ENCODE results near the gene PLRG1.

PLRG1 gene

GRCh38 chr4:154542271-154542879 is 7.8 kb downstream of the PLRG1 start:
- H3K4me3 ChIP-seq (ENCODE audit: low read depth, low read length): no peak overlapping the region
- no peak for TF ChIP-seq CTCF (IDR thresholded peaks at IDR 0.05; ENCODE audit: low read depth, low read length)

DNA sequence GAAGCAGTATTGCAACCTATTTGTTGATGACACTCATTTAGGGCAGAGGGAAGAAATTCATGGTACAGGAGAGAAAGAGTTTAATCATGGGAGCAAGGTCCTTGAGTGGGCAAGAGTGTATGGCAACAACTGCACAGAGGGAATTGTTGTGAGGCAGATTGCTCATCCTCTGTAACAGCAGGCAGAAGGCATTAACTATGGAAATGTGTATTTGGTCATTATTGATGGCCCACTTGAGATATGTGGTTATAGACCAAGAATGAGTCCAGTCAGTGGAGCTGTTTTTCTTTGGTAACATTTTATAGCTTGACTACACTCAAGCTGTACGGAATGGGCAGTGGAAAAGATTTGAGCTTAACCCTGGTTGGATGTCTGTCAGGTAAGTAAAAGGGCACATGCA is 15.9 kb downstream of the PLRG1 start:
- no peak for TF ChIP-seq CTCF (IDR thresholded peaks at IDR 0.05; ENCODE audit: low read depth, low read length)

DNA sequence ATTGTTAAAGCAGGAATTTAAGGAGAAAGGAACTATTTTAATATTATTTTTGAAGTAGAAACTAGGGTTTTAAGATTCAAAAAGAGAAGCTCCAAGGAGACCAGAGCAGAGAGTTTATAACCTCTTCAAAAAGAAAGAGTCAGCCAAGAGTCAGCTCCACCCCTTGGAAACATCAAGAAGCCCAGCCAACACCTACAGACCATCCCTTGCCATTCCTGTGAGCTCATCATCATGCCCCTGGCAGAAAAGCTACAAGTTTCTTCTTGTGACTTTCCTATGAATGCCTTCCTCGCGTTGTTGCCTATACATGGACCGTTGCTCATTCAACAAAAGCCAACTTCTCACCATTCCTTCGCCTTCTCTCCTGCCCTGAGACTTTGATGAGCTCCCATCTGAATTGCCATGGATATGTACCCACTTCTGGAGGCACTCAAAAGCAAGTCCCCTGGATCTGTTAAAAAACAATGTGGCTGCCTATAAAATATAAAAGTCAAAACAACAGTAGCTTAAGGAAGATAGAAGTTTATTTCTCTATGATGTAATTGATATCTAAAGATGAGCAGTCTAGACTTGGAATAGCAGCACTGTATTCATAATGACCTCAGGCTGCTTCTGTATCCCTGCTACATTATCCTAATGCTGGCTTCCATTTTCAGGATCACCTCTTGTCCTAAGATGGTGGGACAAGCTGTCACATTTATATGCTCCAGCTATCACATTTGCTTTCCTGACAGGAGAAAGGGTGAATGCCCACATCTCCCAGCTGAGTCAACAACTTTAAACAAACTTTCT is 20.3 kb downstream of the PLRG1 start:
- TF ChIP-seq CTCF (IDR thresholded peaks at IDR 0.05; ENCODE audit: low read depth, low read length): no peak
- H3K4me3 ChIP-seq (ENCODE audit: low read depth, low read length): no peak overlapping the region

More for the DNA sequence above, 15.9 kb downstream of the PLRG1 start:
- no peak overlapping the region for H3K4me3 ChIP-seq (ENCODE audit: low read depth, low read length)

DNA sequence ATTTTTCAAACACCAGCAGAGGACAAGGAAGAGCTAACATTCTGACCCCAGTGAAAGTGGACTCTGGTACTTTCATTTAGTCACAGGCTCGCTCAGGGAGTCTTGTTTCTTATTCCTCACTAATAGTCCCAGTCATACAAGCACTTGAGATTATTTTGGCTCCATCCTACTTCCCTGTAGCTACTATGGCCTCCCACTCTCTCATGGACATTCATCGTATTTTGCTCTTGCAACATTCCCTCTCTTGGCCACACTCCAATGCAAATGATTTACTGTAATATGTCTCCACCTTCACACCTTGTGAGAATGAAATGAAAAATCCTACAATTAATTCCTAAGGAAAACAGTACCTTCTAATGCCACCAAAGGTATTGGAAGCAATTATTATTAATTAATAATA is 21.3 kb downstream of the PLRG1 start:
- no peak overlapping the region for H3K4me3 ChIP-seq (ENCODE audit: low read depth, low read length)
- no peak for TF ChIP-seq CTCF (IDR thresholded peaks at IDR 0.05; ENCODE audit: low read depth, low read length)

DNA sequence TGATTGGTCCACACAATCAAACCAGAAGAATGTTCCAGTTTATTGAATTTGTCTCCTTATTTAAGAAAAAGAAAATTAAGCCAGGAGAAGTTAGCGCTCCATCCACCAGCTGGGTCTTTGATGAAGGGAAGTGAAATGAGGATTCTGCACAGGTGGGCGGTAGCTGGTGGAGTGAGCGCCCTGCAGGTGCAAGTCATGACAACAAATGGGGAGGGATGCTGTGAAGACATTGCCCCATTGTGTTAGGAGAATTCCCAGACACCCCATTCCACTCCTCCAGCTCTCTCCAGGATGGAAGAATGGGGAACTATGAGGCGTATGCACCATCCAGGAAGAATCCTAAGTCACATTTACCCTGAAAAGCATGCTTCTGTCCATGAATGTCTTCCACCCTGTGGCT is 22.9 kb downstream of the PLRG1 start:
- no peak overlapping the region for H3K4me3 ChIP-seq (ENCODE audit: low read depth, low read length)
- no peak for TF ChIP-seq CTCF (IDR thresholded peaks at IDR 0.05; ENCODE audit: low read depth, low read length)

GRCh38 chr4:154526151-154526550 is 24.0 kb downstream of the PLRG1 start:
- H3K4me3 ChIP-seq (ENCODE audit: low read depth, low read length): no peak overlapping the region
- no peak for TF ChIP-seq CTCF (IDR thresholded peaks at IDR 0.05; ENCODE audit: low read depth, low read length)

- TF ChIP-seq CTCF (IDR thresholded peaks at IDR 0.05; ENCODE audit: low read depth, low read length): no peak
- H3K4me3 ChIP-seq (ENCODE audit: low read depth, low read length): no peak overlapping the region
Measured at GRCh38 chr4:154521607-154522006, 28.6 kb downstream of the PLRG1 start.
